ENCODE data around the gene MUC5AC. TPM values are rescaled to one million over a fixed set of nuclear protein-coding genes. Genes with fewer than 3 reads are reported as not detected.

The MUC5AC gene
- total RNA-seq, 6 experiments from 2014 or later: not detected

GRCh38 chr11:1194231-1194976 is 36.7 kb downstream of the MUC5AC start:
- Mint-ChIP-seq H3K4me3 (no peak overlapping the region), H3K27ac (no peak overlapping the region), H3K4me1 (ENCODE audit: low read depth) (no peaks in the 10 kb centered on the region), H3K36me3 (ENCODE audit: low read depth) (no peaks in the 10 kb centered on the region), H3K27me3 (ENCODE audit: insufficient read depth) (peaks cover 2% of the 10 kb centered on the region; the same call in 1 of the 2 replicates), H3K9me3 (peaks cover 10% of the 10 kb centered on the region)
- DNase-seq: no peak
- TF ChIP-seq CTCF (IDR thresholded peaks at IDR 0.05): no peak

GRCh38 chr11:1194977-1195681 is 37.4 kb downstream of the MUC5AC start:
- no peaks in the 10 kb centered on the region for H3K4me1 Mint-ChIP-seq (ENCODE audit: low read depth)
- H3K27me3 Mint-ChIP-seq (ENCODE audit: insufficient read depth): peaks cover 7% of the 10 kb centered on the region
- H3K27ac Mint-ChIP-seq: no peak overlapping the region
- no peak overlapping the region for H3K4me3 Mint-ChIP-seq
- DNase-seq: no peak
- H3K9me3 Mint-ChIP-seq: peaks cover 10% of the 10 kb centered on the region
- no peak for TF ChIP-seq CTCF (IDR thresholded peaks at IDR 0.05)
- no peaks in the 10 kb centered on the region for H3K36me3 Mint-ChIP-seq (ENCODE audit: low read depth)

DNA sequence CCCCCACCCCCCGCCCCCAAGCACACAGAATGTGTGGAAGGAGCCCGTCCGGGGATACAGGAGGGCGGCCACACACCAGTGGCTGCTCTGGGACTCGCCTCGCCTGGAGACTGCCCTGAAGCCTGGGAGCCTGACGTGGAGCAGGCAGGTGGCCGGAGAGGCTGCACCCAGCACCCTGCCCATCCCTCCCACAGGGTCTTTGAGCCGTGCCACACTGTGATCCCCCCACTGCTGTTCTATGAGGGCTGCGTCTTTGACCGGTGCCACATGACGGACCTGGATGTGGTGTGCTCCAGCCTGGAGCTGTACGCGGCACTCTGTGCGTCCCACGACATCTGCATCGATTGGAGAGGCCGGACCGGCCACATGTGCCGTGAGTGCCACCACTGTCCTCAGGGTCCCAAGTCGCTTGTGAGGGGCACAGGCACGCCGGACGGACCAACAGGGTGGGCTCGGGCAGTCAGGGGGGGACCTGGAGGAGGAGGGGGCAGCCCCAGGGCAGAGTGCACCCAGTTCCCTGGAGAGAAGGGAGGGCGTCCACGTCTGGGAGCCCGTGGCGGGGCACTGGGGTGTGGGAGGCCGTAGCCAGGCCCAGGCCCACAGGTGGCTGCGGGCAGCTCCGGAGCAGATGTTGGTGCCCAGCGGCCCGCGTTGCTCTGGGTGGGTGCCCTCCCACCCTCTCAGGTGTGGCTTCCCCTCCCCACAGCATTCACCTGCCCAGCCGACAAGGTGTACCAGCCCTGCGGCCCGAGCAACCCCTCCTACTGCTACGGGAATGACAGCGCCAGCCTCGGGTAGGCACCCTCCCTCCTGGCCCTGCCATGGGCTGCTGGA is 38.1 kb downstream of the MUC5AC start:
- TF ChIP-seq CTCF (IDR thresholded peaks at IDR 0.05): no peak
- Mint-ChIP-seq H3K9me3 (peaks cover 10% of the 10 kb centered on the region), H3K27me3 (ENCODE audit: insufficient read depth) (peaks cover 8% of the 10 kb centered on the region), H3K27ac (no peak overlapping the region), H3K36me3 (ENCODE audit: low read depth) (no peaks in the 10 kb centered on the region), H3K4me3 (no peak overlapping the region), H3K4me1 (ENCODE audit: low read depth) (no peaks in the 10 kb centered on the region)
- no peak for DNase-seq

GRCh38 chr11:1196516-1197391 is 39.0 kb downstream of the MUC5AC start:
- peaks cover 8% of the 10 kb centered on the region for H3K27me3 Mint-ChIP-seq (ENCODE audit: insufficient read depth)
- no peak overlapping the region for H3K4me3 Mint-ChIP-seq
- DNase-seq: no peak
- H3K4me1 Mint-ChIP-seq (ENCODE audit: low read depth): no peaks in the 10 kb centered on the region
- H3K36me3 Mint-ChIP-seq (ENCODE audit: low read depth): no peaks in the 10 kb centered on the region
- H3K27ac Mint-ChIP-seq: no peak overlapping the region
- no peak for TF ChIP-seq CTCF (IDR thresholded peaks at IDR 0.05)
- H3K9me3 Mint-ChIP-seq: peaks cover 10% of the 10 kb centered on the region

DNA sequence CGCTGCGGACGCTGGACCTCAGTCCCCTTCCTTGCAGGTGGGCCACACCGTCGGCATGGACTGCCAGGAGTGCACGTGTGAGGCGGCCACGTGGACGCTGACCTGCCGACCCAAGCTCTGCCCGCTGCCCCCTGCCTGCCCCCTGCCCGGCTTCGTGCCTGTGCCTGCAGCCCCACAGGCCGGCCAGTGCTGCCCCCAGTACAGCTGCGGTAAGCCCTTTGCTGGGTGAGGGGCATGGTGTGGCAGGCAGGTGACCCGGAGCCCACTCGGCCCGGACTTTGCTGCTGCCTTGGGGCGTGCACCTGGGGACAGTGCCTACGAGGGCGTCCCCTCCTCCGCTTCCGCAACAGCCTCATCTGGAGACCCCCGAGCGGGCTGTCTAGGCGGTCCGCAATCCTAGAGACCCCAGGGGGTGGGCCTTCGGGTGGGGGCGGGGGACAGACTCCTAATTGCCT is 39.7 kb downstream of the MUC5AC start:
- TF ChIP-seq CTCF (IDR thresholded peaks at IDR 0.05): no peak
- Mint-ChIP-seq H3K36me3 (ENCODE audit: low read depth) (no peaks in the 10 kb centered on the region), H3K27me3 (ENCODE audit: insufficient read depth) (peaks cover 8% of the 10 kb centered on the region), H3K4me3 (no peak overlapping the region), H3K27ac (no peak overlapping the region), H3K4me1 (ENCODE audit: low read depth) (no peaks in the 10 kb centered on the region), H3K9me3 (peaks cover 6% of the 10 kb centered on the region)
- no peak for DNase-seq

Measured in HFFc6 (cell line).